ENCODE data around the gene USP43.

DNA sequence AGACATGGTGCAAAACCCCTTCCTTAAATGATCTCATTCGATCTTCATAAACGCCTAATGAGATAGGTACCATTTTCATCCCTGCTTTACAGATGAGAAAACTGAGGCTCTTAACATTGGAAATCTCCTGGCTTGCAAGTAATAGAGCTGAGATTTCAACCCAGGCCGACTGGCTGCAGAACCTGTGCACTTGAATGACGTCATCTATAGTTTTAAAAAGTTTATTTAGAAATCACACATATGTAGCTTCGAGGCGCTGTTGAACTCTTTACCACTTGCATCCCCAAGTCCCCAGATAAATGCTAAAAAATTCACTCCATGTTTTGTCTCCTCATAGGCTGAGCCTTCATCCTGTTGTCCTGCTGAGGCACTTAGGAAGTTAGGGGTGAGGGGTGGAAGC is 38.9 kb upstream of the USP43 start:
- TF ChIP-seq, protein P1, sequence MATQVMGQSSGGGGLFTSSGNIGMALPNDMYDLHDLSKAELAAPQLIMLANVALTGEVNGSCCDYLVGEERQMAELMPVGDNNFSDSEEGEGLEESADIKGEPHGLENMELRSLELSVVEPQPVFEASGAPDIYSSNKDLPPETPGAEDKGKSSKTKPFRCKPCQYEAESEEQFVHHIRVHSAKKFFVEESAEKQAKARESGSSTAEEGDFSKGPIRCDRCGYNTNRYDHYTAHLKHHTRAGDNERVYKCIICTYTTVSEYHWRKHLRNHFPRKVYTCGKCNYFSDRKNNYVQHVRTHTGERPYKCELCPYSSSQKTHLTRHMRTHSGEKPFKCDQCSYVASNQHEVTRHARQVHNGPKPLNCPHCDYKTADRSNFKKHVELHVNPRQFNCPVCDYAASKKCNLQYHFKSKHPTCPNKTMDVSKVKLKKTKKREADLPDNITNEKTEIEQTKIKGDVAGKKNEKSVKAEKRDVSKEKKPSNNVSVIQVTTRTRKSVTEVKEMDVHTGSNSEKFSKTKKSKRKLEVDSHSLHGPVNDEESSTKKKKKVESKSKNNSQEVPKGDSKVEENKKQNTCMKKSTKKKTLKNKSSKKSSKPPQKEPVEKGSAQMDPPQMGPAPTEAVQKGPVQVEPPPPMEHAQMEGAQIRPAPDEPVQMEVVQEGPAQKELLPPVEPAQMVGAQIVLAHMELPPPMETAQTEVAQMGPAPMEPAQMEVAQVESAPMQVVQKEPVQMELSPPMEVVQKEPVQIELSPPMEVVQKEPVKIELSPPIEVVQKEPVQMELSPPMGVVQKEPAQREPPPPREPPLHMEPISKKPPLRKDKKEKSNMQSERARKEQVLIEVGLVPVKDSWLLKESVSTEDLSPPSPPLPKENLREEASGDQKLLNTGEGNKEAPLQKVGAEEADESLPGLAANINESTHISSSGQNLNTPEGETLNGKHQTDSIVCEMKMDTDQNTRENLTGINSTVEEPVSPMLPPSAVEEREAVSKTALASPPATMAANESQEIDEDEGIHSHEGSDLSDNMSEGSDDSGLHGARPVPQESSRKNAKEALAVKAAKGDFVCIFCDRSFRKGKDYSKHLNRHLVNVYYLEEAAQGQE (tag by site-specific recombination; IDR thresholded peaks at IDR 0.05) = no peak
- no peak for TF ChIP-seq KLF16 (tag by site-specific recombination; IDR thresholded peaks at IDR 0.05)
- TF ChIP-seq, protein P2, sequence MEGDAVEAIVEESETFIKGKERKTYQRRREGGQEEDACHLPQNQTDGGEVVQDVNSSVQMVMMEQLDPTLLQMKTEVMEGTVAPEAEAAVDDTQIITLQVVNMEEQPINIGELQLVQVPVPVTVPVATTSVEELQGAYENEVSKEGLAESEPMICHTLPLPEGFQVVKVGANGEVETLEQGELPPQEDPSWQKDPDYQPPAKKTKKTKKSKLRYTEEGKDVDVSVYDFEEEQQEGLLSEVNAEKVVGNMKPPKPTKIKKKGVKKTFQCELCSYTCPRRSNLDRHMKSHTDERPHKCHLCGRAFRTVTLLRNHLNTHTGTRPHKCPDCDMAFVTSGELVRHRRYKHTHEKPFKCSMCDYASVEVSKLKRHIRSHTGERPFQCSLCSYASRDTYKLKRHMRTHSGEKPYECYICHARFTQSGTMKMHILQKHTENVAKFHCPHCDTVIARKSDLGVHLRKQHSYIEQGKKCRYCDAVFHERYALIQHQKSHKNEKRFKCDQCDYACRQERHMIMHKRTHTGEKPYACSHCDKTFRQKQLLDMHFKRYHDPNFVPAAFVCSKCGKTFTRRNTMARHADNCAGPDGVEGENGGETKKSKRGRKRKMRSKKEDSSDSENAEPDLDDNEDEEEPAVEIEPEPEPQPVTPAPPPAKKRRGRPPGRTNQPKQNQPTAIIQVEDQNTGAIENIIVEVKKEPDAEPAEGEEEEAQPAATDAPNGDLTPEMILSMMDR (tag by site-specific recombination; IDR thresholded peaks at IDR 0.05) = no peak
- TF ChIP-seq, protein P3, sequence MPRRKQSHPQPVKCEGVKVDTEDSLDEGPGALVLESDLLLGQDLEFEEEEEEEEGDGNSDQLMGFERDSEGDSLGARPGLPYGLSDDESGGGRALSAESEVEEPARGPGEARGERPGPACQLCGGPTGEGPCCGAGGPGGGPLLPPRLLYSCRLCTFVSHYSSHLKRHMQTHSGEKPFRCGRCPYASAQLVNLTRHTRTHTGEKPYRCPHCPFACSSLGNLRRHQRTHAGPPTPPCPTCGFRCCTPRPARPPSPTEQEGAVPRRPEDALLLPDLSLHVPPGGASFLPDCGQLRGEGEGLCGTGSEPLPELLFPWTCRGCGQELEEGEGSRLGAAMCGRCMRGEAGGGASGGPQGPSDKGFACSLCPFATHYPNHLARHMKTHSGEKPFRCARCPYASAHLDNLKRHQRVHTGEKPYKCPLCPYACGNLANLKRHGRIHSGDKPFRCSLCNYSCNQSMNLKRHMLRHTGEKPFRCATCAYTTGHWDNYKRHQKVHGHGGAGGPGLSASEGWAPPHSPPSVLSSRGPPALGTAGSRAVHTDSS (tag by site-specific recombination; IDR thresholded peaks at IDR 0.05) = no peak
- TF ChIP-seq, protein P4, sequence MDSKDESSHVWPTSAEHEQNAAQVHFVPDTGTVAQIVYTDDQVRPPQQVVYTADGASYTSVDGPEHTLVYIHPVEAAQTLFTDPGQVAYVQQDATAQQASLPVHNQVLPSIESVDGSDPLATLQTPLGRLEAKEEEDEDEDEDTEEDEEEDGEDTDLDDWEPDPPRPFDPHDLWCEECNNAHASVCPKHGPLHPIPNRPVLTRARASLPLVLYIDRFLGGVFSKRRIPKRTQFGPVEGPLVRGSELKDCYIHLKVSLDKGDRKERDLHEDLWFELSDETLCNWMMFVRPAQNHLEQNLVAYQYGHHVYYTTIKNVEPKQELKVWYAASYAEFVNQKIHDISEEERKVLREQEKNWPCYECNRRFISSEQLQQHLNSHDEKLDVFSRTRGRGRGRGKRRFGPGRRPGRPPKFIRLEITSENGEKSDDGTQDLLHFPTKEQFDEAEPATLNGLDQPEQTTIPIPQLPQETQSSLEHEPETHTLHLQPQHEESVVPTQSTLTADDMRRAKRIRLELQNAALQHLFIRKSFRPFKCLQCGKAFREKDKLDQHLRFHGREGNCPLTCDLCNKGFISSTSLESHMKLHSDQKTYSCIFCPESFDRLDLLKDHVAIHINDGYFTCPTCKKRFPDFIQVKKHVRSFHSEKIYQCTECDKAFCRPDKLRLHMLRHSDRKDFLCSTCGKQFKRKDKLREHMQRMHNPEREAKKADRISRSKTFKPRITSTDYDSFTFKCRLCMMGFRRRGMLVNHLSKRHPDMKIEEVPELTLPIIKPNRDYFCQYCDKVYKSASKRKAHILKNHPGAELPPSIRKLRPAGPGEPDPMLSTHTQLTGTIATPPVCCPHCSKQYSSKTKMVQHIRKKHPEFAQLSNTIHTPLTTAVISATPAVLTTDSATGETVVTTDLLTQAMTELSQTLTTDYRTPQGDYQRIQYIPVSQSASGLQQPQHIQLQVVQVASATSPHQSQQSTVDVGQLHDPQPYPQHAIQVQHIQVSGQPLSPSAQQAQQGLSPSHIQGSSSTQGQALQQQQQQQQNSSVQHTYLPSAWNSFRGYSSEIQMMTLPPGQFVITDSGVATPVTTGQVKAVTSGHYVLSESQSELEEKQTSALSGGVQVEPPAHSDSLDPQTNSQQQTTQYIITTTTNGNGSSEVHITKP (tag by site-specific recombination; IDR thresholded peaks at IDR 0.05) = no peak
- no peak for TF ChIP-seq ZNF24 (tag by site-specific recombination; IDR thresholded peaks at IDR 0.05)
- TF ChIP-seq, protein P5, sequence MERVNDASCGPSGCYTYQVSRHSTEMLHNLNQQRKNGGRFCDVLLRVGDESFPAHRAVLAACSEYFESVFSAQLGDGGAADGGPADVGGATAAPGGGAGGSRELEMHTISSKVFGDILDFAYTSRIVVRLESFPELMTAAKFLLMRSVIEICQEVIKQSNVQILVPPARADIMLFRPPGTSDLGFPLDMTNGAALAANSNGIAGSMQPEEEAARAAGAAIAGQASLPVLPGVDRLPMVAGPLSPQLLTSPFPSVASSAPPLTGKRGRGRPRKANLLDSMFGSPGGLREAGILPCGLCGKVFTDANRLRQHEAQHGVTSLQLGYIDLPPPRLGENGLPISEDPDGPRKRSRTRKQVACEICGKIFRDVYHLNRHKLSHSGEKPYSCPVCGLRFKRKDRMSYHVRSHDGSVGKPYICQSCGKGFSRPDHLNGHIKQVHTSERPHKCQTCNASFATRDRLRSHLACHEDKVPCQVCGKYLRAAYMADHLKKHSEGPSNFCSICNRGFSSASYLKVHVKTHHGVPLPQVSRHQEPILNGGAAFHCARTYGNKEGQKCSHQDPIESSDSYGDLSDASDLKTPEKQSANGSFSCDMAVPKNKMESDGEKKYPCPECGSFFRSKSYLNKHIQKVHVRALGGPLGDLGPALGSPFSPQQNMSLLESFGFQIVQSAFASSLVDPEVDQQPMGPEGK (tag by site-specific recombination; IDR thresholded peaks at IDR 0.05) = no peak
- TF ChIP-seq ZNF335 (tag by site-specific recombination; conservative IDR thresholded peaks at IDR 0.05) = no peak
- TF ChIP-seq, protein P6, sequence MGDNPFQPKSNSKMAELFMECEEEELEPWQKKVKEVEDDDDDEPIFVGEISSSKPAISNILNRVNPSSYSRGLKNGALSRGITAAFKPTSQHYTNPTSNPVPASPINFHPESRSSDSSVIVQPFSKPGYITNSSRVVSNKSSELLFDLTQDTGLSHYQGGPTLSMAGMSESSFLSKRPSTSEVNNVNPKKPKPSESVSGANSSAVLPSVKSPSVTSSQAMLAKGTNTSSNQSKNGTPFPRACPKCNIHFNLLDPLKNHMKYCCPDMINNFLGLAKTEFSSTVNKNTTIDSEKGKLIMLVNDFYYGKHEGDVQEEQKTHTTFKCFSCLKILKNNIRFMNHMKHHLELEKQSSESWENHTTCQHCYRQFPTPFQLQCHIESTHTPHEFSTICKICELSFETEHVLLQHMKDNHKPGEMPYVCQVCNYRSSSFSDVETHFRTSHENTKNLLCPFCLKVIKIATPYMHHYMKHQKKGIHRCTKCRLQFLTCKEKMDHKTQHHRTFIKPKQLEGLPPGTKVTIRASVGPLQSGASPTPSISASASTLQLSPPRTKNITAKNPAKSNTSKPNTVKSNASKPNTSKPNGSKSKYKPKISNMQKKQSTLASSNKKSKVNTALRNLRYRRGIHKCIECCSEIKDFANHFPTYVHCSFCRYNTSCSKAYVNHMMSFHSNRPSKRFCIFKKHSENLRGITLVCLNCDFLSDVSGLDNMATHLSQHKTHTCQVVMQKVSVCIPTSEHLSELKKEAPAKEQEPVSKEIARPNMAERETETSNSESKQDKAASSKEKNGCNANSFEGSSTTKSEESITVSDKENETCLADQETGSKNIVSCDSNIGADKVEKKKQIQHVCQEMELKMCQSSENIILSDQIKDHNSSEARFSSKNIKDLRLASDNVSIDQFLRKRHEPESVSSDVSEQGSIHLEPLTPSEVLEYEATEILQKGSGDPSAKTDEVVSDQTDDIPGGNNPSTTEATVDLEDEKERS (tag by site-specific recombination; IDR thresholded peaks at IDR 0.05) = no peak
- TF ChIP-seq ZNF174 (tag by site-specific recombination; IDR thresholded peaks at IDR 0.05) = no peak
- TF ChIP-seq ZNF626 (tag by site-specific recombination; IDR thresholded peaks at IDR 0.05) = no peak
- TF ChIP-seq ZNF501 (tag by site-specific recombination; IDR thresholded peaks at IDR 0.05) = no peak
- no peak for TF ChIP-seq BCL11B (tag by site-specific recombination; IDR thresholded peaks at IDR 0.05; ENCODE audit: low read depth)
- TF ChIP-seq SP2 (tag by site-specific recombination; IDR thresholded peaks at IDR 0.05) = no peak

Measured in HEK293 (cell line).